Measurements from ENCODE around the gene RASD2.
"Not testable (repeated sequence)": the region's sequence is repeated elsewhere in the genome, so short reads cannot be mapped to it uniquely, and the experiment has no call there.

RASD2 gene

GRCh38 chr22:35498026-35498800 lies 42.4 kb upstream of the RASD2 start:
- intact Hi-C loops (cut with DNase I; ENCODE audit: low total_unique reads) = no loop called here
- no peak for TF ChIP-seq CTCF (IDR thresholded peaks at IDR 0.05)
- no peak for DNase-seq
- Histone ChIP-seq H3K27ac (no peak overlapping the region), H3K4me3 (no peak overlapping the region), H3K36me3 (no peaks in the 10 kb centered on the region), H3K4me1 (no peaks in the 10 kb centered on the region), H3K27me3 (peaks cover 0 to 37% of the 10 kb centered on the region in 2 donors), H3K9me3 (no peaks in the 10 kb centered on the region)

GRCh38 chr22:35502836-35503235 lies 37.8 kb upstream of the RASD2 start:
- H3K27me3 ChIP-seq = peaks cover 0 to 45% of the 10 kb centered on the region in 2 donors

GRCh38 chr22:35505399-35506258 lies 35.0 kb upstream of the RASD2 start:
- intact Hi-C loops (cut with DNase I; ENCODE audit: low total_unique reads) = loop anchor here (5.0 kb wide), 1 partner anchor 48 kb away; no protein-coding TSS in a partner anchor
- Histone ChIP-seq H3K9me3 (no peaks in the 10 kb centered on the region), H3K27me3 (peaks cover 0 to 32% of the 10 kb centered on the region in 2 donors), H3K27ac (no peak overlapping the region), H3K4me3 (no peak overlapping the region), H3K36me3 (no peaks in the 10 kb centered on the region), H3K4me1 (no peaks in the 10 kb centered on the region)
- no peak for DNase-seq
- TF ChIP-seq CTCF (IDR thresholded peaks at IDR 0.05) = no peak

More at GRCh38 chr22:35502836-35503235, 37.8 kb upstream of the RASD2 start:
- intact Hi-C loops (cut with DNase I; ENCODE audit: low total_unique reads) = no loop called here
- Histone ChIP-seq H3K4me3 (no peak overlapping the region), H3K9me3 (no peaks in the 10 kb centered on the region), H3K27ac (no peak overlapping the region), H3K4me1 (no peaks in the 10 kb centered on the region), H3K36me3 (no peaks in the 10 kb centered on the region)
- no peak for TF ChIP-seq CTCF (IDR thresholded peaks at IDR 0.05)
- no peak for DNase-seq

GRCh38 chr22:35506259-35506570 lies 34.4 kb upstream of the RASD2 start:
- no peak for TF ChIP-seq CTCF (IDR thresholded peaks at IDR 0.05)
- no peak for DNase-seq
- Histone ChIP-seq H3K9me3 (no peaks in the 10 kb centered on the region), H3K27me3 (peaks cover 0 to 30% of the 10 kb centered on the region in 2 donors), H3K27ac (no peak overlapping the region), H3K4me1 (no peaks in the 10 kb centered on the region), H3K36me3 (no peaks in the 10 kb centered on the region), H3K4me3 (no peak overlapping the region)
- intact Hi-C loops (cut with DNase I; ENCODE audit: low total_unique reads) = loop anchor here (5.0 kb wide), 1 partner anchor 49 kb away; no protein-coding TSS in a partner anchor

- intact Hi-C loops (cut with DNase I; ENCODE audit: low total_unique reads) = loop anchor here (5.0 kb wide), 1 partner anchor 51 kb away; no protein-coding TSS in a partner anchor
Observed at GRCh38 chr22:35507851-35508250, 32.8 kb upstream of the RASD2 start.

GRCh38 chr22:35509451-35509850 lies 31.2 kb upstream of the RASD2 start:
- Histone ChIP-seq H3K4me3 (no peak overlapping the region), H3K36me3 (no peaks in the 10 kb centered on the region), H3K4me1 (no peaks in the 10 kb centered on the region), H3K9me3 (no peaks in the 10 kb centered on the region), H3K27me3 (peaks cover 0 to 20% of the 10 kb centered on the region in 2 donors), H3K27ac (no peak overlapping the region)
- DNase-seq = no peak
- intact Hi-C loops (cut with DNase I; ENCODE audit: low total_unique reads) = loop anchor here (5.0 kb wide), 1 partner anchor 52 kb away; no protein-coding TSS in a partner anchor
- TF ChIP-seq CTCF (IDR thresholded peaks at IDR 0.05) = no peak

More at GRCh38 chr22:35507851-35508250, 32.8 kb upstream of the RASD2 start:
- not testable (repeated sequence) for H3K4me3 ChIP-seq, H3K27ac ChIP-seq, DNase-seq, H3K36me3 ChIP-seq, H3K9me3 ChIP-seq, H3K4me1 ChIP-seq
- peaks cover 0 to 30% of the 10 kb centered on the region in 2 donors for H3K27me3 ChIP-seq
